Measurements from ENCODE around the gene ATP1A4. TPM values are rescaled to one million over a fixed set of nuclear protein-coding genes. Genes with fewer than 3 reads are reported as not detected.
A peak's percentile ranks its signal among the peaks of the same experiment; 100 is the strongest.

ATP1A4 gene
- total and polyA plus RNA-seq, 9 of the 15 experiments (the other 6 are each of a cell fraction or from before 2014, with no cell fraction given), result 0.07 TPM; not detected in 8

DNA sequence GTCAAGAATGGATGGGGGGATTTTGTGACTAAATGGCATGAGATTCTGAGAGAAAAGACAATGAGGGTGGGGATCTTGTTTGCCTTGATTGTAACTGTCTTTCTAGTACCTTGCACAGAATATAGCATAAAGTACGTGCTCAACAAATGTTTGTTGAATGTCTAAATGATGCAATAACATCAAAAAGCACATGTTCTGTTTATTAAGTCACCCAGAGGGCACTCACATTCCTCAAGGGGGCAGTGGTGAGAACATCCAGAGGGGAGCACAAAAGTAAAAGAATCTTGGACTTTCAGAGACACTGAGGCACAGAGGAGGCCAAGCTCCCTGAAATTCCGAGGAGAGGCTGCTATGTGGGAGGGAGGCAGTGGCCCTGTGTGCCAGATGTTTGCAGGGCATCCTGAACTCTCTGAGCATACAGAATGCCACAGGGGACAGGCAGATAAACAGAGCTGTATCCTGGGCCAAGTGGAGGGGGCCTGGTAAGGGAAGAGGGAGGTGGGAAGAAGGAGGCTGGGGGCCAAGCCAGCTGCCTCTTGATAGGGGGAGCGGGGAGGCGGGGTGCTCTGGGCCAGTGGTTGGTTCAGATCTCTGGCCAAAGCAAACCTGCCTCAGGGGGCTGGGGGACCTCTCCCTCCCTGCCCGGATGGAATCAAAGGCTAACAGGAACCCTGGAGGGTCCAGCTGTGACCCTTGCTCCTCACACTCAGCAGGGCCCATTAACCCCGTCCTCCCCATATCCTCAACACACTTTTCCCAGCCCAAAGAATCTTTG lies 42.3 kb upstream of the ATP1A4 start (continued):
- TF ChIP-seq, protein P1, sequence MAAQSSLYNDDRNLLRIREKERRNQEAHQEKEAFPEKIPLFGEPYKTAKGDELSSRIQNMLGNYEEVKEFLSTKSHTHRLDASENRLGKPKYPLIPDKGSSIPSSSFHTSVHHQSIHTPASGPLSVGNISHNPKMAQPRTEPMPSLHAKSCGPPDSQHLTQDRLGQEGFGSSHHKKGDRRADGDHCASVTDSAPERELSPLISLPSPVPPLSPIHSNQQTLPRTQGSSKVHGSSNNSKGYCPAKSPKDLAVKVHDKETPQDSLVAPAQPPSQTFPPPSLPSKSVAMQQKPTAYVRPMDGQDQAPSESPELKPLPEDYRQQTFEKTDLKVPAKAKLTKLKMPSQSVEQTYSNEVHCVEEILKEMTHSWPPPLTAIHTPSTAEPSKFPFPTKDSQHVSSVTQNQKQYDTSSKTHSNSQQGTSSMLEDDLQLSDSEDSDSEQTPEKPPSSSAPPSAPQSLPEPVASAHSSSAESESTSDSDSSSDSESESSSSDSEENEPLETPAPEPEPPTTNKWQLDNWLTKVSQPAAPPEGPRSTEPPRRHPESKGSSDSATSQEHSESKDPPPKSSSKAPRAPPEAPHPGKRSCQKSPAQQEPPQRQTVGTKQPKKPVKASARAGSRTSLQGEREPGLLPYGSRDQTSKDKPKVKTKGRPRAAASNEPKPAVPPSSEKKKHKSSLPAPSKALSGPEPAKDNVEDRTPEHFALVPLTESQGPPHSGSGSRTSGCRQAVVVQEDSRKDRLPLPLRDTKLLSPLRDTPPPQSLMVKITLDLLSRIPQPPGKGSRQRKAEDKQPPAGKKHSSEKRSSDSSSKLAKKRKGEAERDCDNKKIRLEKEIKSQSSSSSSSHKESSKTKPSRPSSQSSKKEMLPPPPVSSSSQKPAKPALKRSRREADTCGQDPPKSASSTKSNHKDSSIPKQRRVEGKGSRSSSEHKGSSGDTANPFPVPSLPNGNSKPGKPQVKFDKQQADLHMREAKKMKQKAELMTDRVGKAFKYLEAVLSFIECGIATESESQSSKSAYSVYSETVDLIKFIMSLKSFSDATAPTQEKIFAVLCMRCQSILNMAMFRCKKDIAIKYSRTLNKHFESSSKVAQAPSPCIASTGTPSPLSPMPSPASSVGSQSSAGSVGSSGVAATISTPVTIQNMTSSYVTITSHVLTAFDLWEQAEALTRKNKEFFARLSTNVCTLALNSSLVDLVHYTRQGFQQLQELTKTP (IDR thresholded peaks at IDR 0.05; ENCODE audit: low read depth in 1 of 2, partially characterized antibody in 2 of 2), result peak in 1 of 2 experiments; percentile 27
- TF ChIP-seq DPF2 (IDR thresholded peaks at IDR 0.05) (peak; percentile 36; the same call in 1 of the 2 replicates), MBD2 (IDR thresholded peaks at IDR 0.05; ENCODE audit: borderline replicate concordance, low read depth) (no peak), MEF2D (tag; conservative IDR thresholded peaks at IDR 0.05; ENCODE audit: low read depth) (no peak), ZSCAN32 (CRISPR knock-in tag; IDR thresholded peaks at IDR 0.05) (peak; percentile 86), TRIM24 (IDR thresholded peaks at IDR 0.05) (peak; percentile 84 to 85), BCOR (IDR thresholded peaks at IDR 0.05) (peak; percentile 51; the same call in 1 of the 2 replicates), SRSF3 (IDR thresholded peaks at IDR 0.05; ENCODE audit: insufficient read depth, low read length) (no peak), MYC (IDR thresholded peaks at IDR 0.05; ENCODE audit: low read depth, low read length) (peak; percentile 99), MYC (CRISPR knock-in tag; IDR thresholded peaks at IDR 0.05; ENCODE audit: borderline replicate concordance, low read depth) (no peak), ZNF175 (CRISPR knock-in tag; IDR thresholded peaks at IDR 0.05; ENCODE audit: low read depth) (0 out of 2 replicates have a peak, but pooled peaks have one; percentile 36), RAD21 (CRISPR knock-in tag; conservative IDR thresholded peaks at IDR 0.05 in 1 of 2, IDR thresholded peaks at IDR 0.05 in 1 of 2) (peak in 1 of 2 experiments; percentile 21; a peak in 2 of 4 replicates), ATF7 (IDR thresholded peaks at IDR 0.05) (peak; percentile 69; the same call in 1 of the 2 replicates), CEBPG (CRISPR knock-in tag; IDR thresholded peaks at IDR 0.05) (peak; percentile 95), CEBPG (tag; conservative IDR thresholded peaks at IDR 0.05 in 1 of 2, IDR thresholded peaks at IDR 0.05 in 1 of 2) (peak; percentile 91 to 95)
- TF ChIP-seq, protein P2, sequence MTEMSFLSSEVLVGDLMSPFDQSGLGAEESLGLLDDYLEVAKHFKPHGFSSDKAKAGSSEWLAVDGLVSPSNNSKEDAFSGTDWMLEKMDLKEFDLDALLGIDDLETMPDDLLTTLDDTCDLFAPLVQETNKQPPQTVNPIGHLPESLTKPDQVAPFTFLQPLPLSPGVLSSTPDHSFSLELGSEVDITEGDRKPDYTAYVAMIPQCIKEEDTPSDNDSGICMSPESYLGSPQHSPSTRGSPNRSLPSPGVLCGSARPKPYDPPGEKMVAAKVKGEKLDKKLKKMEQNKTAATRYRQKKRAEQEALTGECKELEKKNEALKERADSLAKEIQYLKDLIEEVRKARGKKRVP (CRISPR knock-in tag; IDR thresholded peaks at IDR 0.05), result peak; percentile 93
- TF ChIP-seq, protein P3, sequence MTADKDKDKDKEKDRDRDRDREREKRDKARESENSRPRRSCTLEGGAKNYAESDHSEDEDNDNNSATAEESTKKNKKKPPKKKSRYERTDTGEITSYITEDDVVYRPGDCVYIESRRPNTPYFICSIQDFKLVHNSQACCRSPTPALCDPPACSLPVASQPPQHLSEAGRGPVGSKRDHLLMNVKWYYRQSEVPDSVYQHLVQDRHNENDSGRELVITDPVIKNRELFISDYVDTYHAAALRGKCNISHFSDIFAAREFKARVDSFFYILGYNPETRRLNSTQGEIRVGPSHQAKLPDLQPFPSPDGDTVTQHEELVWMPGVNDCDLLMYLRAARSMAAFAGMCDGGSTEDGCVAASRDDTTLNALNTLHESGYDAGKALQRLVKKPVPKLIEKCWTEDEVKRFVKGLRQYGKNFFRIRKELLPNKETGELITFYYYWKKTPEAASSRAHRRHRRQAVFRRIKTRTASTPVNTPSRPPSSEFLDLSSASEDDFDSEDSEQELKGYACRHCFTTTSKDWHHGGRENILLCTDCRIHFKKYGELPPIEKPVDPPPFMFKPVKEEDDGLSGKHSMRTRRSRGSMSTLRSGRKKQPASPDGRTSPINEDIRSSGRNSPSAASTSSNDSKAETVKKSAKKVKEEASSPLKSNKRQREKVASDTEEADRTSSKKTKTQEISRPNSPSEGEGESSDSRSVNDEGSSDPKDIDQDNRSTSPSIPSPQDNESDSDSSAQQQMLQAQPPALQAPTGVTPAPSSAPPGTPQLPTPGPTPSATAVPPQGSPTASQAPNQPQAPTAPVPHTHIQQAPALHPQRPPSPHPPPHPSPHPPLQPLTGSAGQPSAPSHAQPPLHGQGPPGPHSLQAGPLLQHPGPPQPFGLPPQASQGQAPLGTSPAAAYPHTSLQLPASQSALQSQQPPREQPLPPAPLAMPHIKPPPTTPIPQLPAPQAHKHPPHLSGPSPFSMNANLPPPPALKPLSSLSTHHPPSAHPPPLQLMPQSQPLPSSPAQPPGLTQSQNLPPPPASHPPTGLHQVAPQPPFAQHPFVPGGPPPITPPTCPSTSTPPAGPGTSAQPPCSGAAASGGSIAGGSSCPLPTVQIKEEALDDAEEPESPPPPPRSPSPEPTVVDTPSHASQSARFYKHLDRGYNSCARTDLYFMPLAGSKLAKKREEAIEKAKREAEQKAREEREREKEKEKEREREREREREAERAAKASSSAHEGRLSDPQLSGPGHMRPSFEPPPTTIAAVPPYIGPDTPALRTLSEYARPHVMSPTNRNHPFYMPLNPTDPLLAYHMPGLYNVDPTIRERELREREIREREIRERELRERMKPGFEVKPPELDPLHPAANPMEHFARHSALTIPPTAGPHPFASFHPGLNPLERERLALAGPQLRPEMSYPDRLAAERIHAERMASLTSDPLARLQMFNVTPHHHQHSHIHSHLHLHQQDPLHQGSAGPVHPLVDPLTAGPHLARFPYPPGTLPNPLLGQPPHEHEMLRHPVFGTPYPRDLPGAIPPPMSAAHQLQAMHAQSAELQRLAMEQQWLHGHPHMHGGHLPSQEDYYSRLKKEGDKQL (CRISPR knock-in tag; IDR thresholded peaks at IDR 0.05; ENCODE audit: borderline replicate concordance), result no peak

All from K562 (cell line).